Measurements from ENCODE around the gene LYST. TPM values are rescaled to one million over a fixed set of nuclear protein-coding genes. Genes with fewer than 3 reads are reported as not detected.

Gene LYST
- total and polyA plus RNA-seq, 10 of the 15 experiments (the other 5 are each of a cell fraction or from before 2014, with no cell fraction given) = 3.3 to 28.1 (median 5.6) TPM

DNA sequence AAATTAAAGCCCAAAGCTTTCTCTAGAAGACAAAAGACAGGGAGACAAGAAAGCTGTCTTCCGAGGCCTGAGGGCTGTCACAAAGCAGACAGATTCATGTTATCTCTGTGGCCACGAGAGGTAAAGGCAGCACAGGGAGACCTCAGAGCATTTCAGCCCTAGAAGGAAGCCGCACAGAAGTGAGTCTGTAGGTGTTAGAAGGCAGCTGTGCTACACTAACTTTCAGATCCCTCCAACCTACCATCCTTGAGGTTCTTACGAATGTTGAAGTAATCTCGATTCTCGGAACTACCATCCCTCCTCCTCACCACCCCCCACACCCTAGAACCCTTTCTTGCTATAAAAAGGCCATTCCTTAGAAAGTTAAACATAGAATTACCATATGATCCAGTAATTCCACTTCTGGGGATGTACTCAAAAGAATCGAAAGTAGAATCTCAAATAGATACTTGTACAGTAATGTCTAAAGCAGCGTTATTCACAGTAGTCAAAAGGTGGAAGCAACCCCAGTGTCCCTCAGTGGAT is 21.5 kb upstream of the LYST start (continued):
- TF ChIP-seq, protein P1, sequence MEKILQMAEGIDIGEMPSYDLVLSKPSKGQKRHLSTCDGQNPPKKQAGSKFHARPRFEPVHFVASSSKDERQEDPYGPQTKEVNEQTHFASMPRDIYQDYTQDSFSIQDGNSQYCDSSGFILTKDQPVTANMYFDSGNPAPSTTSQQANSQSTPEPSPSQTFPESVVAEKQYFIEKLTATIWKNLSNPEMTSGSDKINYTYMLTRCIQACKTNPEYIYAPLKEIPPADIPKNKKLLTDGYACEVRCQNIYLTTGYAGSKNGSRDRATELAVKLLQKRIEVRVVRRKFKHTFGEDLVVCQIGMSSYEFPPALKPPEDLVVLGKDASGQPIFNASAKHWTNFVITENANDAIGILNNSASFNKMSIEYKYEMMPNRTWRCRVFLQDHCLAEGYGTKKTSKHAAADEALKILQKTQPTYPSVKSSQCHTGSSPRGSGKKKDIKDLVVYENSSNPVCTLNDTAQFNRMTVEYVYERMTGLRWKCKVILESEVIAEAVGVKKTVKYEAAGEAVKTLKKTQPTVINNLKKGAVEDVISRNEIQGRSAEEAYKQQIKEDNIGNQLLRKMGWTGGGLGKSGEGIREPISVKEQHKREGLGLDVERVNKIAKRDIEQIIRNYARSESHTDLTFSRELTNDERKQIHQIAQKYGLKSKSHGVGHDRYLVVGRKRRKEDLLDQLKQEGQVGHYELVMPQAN (conservative IDR thresholded peaks at IDR 0.05) = no peak
- no peak for TF ChIP-seq KAT2A (conservative IDR thresholded peaks at IDR 0.05; ENCODE audit: control insufficient read depth, low read depth, low read length)
- peak; percentile 80 for TF ChIP-seq MEF2A (IDR thresholded peaks at IDR 0.05; ENCODE audit: insufficient read depth, low read depth, low read length)
- 0 out of 2 replicates have a peak, but pooled peaks have one; percentile 5 for TF ChIP-seq BCL11A (IDR thresholded peaks at IDR 0.05; ENCODE audit: low read depth, low read length)

DNA sequence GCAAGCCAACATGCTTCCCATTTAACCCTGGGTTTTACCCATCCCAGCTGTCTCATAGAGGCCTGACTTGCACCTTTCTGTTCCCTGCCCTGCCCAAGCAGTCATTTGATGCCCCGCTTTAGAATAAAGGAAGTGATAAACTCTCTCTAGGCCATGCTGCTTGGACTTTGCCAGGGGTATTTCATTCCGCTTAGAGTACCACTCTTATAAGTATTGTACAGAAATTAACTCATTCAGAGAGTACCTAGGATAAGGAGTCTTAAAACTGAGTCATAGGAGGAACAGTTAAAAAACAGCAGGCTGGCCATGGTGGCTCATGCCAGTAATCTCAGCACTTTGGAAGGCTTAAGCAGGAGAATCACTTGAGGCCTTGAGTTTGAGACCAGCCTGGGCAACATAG is 21.0 kb upstream of the LYST start:
- no peaks in the 10 kb centered on the region for H3K36me3 ChIP-seq (ENCODE audit: control insufficient read depth in 2 of 2, insufficient read depth in 2 of 2, low read length in 1 of 2)
- no TSS peak for BruUV-seq (replicated peaks)
- ChIA-PET SMC1A (ENCODE audit: uncharacterized antibody, unreplicated experiment) (interaction anchor here (0.7 to 2.7 kb wide), 19 partner anchors 10 to 179 kb away, joined by 3 to 21 read pairs (median 5); no protein-coding TSS in a partner anchor), RAD21 (ENCODE audit: unreplicated experiment) (interaction anchor here (0.5 to 8.3 kb wide), 14 partner anchors 9 to 579 kb away, joined by 3 to 52 read pairs (median 6); partner anchors contain the start of gene LYST), CTCF (interaction anchor here (1.4 to 2.2 kb wide), 6 partner anchors 11 to 85 kb away, joined by 3 to 12 read pairs (median 8); no protein-coding TSS in a partner anchor), POLR2A (interaction anchor here (0.6 to 1.8 kb wide), 11 partner anchors 9 to 84 kb away, joined by 3 to 19 read pairs (median 3); no protein-coding TSS in a partner anchor)
- DNase-seq (ENCODE audit: low read depth, low spot score) = no peak
- peaks cover 31% of the 10 kb centered on the region for H3K4me1 ChIP-seq (ENCODE audit: control insufficient read depth, insufficient read depth, low read length)
- peak overlapping the region; percentile 82 for H3K27ac ChIP-seq (ENCODE audit: control insufficient read depth, insufficient read depth)
- peak overlapping the region; percentile 69 for H3K4me2 ChIP-seq (ENCODE audit: control insufficient read depth, insufficient read depth)
- H3K9ac ChIP-seq (ENCODE audit: control insufficient read depth, insufficient read depth, low read length) = peak overlapping the region; percentile 48
- H3K4me3 ChIP-seq = no peak overlapping the region
- peak; percentile 46 for ATAC-seq
- in situ Hi-C loops (cut with MboI) = loop anchor here (10.0 kb wide), 2 partner anchors 267 to 397 kb away; partner anchors contain the start of gene ERO1B
- TF ChIP-seq ZNF274 (IDR thresholded peaks at IDR 0.05; ENCODE audit: insufficient read depth, insufficient read length) (no peak), KDM1A (IDR thresholded peaks at IDR 0.05; ENCODE audit: borderline replicate concordance) (no peak), SPI1 (IDR thresholded peaks at IDR 0.05; ENCODE audit: borderline replicate concordance, insufficient read depth, low read depth, low read length) (peak; percentile 59; the same call in 1 of the 2 replicates), HDGF (IDR thresholded peaks at IDR 0.05) (no peak), FOXM1 (IDR thresholded peaks at IDR 0.05; ENCODE audit: low read depth, low read length) (0 out of 2 replicates have a peak, but pooled peaks have one; percentile 7)
- no peak overlapping the region; the same call in 1 of the 2 replicates for H2AFZ ChIP-seq (ENCODE audit: control insufficient read depth, low read depth, low read length)
- no peaks in the 10 kb centered on the region for H3K27me3 ChIP-seq (replicated peaks in 1 of 2; ENCODE audit: control insufficient read depth in 2 of 2, insufficient read depth in 2 of 2, low read length in 1 of 2)
- no peaks in the 10 kb centered on the region; the same call in 1 of the 3 replicates for H3K9me3 ChIP-seq (replicated peaks; ENCODE audit: control insufficient read depth, insufficient read depth, low read length)
- H4K20me1 ChIP-seq (ENCODE audit: control insufficient read depth, insufficient read depth) = no peaks in the 10 kb centered on the region
- whole genome bisulfite sequencing (ENCODE audit: insufficient coverage, insufficient replicate concordance, low lambda C conversion rate, missing lambda C conversion rate) = 45% methylated on average over 2 of the region's 2 CpGs
- no peak for FAIRE-seq
- peaks cover 5% of the 10 kb centered on the region for H3K79me2 ChIP-seq (ENCODE audit: control insufficient read depth, insufficient read depth, low read length)
- intact Hi-C loops (cut with micrococcal nuclease; ENCODE audit: unreplicated experiment) = loop anchor here (2.0 to 5.0 kb wide), 3 partner anchors 21 to 83 kb away; partner anchors contain the start of gene LYST
